Measurements from ENCODE around the gene KCNAB1. TPM values are rescaled to one million over a fixed set of nuclear protein-coding genes. Genes with fewer than 3 reads are reported as not detected.

KCNAB1 gene
- total RNA-seq, 1 experiment from 2014 or later, result not detected

DNA sequence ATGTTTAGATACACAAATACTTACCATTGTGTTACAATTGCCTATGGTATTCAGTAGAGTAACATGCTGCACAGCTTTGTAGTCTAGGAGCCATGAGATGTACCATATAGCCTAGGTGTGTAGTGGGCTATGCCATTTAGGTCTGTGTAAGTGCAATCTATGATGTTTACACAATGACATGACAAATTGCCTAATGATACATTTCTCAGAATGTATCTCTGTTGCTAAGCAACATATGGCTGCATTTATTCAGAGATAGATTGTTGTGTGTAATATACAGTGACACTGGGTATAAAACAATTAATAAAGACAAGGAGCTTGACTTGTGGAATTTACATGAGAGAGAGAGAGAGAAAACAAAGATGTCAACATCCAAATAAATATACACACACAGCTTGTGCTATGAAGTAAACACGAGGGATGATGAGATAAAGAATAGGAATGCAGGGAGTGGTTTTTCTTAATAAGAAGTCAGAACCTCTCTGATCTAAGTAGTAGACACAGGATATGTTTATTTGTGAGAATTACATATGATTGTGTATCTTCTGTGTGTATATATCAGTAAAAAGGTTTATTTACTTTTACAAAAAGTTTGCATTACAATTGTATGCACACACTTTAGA, 110.0 kb downstream of the KCNAB1 start:
- H2AFZ ChIP-seq (ENCODE audit: low read depth, low read length, poor library complexity, severe bottlenecking), result no peak overlapping the region
- CTCF ChIA-PET, result no interaction called here
- no peaks in the 10 kb centered on the region for H3K9me2 ChIP-seq (ENCODE audit: insufficient read depth)
- H3K9ac ChIP-seq (ENCODE audit: low read length), result no peak overlapping the region
- RAD21 ChIA-PET (ENCODE audit: low non-redundant PET in 1 of 2, low total read pairs in 2 of 2, uncharacterized antibody in 2 of 2, unreplicated experiment in 2 of 2), result no interaction called here
- H3K4me1 ChIP-seq (ENCODE audit: control insufficient read depth in 1 of 2, insufficient read depth in 2 of 2, low read length in 2 of 2), result no peaks in the 10 kb centered on the region
- no peaks in the 10 kb centered on the region for H3K9me3 ChIP-seq (ENCODE audit: control insufficient read depth in 1 of 2, insufficient read depth in 1 of 2, low read depth in 1 of 2, low read length in 2 of 2)
- H3K4me3 ChIP-seq (replicated peaks in 1 of 2; ENCODE audit: low read depth in 1 of 2, low read length in 2 of 2), result no peak overlapping the region
- H3K27me3 ChIP-seq (ENCODE audit: insufficient read depth, low read length), result no peaks in the 10 kb centered on the region
- H3K27ac ChIP-seq (ENCODE audit: low read depth, low read length), result no peak overlapping the region
- H4K20me1 ChIP-seq (ENCODE audit: insufficient read depth), result no peaks in the 10 kb centered on the region
- no peaks in the 10 kb centered on the region for H3K79me2 ChIP-seq (ENCODE audit: insufficient read depth, low read length)
- BruUV-seq (replicated peaks), result no TSS peak
- no peak overlapping the region for H3K4me2 ChIP-seq (ENCODE audit: low read length)
- ATAC-seq, result no peak
- TF ChIP-seq, protein P1, sequence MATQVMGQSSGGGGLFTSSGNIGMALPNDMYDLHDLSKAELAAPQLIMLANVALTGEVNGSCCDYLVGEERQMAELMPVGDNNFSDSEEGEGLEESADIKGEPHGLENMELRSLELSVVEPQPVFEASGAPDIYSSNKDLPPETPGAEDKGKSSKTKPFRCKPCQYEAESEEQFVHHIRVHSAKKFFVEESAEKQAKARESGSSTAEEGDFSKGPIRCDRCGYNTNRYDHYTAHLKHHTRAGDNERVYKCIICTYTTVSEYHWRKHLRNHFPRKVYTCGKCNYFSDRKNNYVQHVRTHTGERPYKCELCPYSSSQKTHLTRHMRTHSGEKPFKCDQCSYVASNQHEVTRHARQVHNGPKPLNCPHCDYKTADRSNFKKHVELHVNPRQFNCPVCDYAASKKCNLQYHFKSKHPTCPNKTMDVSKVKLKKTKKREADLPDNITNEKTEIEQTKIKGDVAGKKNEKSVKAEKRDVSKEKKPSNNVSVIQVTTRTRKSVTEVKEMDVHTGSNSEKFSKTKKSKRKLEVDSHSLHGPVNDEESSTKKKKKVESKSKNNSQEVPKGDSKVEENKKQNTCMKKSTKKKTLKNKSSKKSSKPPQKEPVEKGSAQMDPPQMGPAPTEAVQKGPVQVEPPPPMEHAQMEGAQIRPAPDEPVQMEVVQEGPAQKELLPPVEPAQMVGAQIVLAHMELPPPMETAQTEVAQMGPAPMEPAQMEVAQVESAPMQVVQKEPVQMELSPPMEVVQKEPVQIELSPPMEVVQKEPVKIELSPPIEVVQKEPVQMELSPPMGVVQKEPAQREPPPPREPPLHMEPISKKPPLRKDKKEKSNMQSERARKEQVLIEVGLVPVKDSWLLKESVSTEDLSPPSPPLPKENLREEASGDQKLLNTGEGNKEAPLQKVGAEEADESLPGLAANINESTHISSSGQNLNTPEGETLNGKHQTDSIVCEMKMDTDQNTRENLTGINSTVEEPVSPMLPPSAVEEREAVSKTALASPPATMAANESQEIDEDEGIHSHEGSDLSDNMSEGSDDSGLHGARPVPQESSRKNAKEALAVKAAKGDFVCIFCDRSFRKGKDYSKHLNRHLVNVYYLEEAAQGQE (IDR thresholded peaks at IDR 0.05; ENCODE audit: low read depth), result no peak
- TF ChIP-seq, protein P2, sequence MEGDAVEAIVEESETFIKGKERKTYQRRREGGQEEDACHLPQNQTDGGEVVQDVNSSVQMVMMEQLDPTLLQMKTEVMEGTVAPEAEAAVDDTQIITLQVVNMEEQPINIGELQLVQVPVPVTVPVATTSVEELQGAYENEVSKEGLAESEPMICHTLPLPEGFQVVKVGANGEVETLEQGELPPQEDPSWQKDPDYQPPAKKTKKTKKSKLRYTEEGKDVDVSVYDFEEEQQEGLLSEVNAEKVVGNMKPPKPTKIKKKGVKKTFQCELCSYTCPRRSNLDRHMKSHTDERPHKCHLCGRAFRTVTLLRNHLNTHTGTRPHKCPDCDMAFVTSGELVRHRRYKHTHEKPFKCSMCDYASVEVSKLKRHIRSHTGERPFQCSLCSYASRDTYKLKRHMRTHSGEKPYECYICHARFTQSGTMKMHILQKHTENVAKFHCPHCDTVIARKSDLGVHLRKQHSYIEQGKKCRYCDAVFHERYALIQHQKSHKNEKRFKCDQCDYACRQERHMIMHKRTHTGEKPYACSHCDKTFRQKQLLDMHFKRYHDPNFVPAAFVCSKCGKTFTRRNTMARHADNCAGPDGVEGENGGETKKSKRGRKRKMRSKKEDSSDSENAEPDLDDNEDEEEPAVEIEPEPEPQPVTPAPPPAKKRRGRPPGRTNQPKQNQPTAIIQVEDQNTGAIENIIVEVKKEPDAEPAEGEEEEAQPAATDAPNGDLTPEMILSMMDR (IDR thresholded peaks at IDR 0.05 in 2 of 3, conservative IDR thresholded peaks at IDR 0.05 in 1 of 3; ENCODE audit: borderline replicate concordance in 1 of 3, insufficient read depth in 1 of 3, low read depth in 2 of 3, low read length in 2 of 3), result no peak
- TF ChIP-seq POLR2AphosphoS5 (IDR thresholded peaks at IDR 0.05; ENCODE audit: low read depth, low read length), result no peak
- no peak for TF ChIP-seq ZFX (IDR thresholded peaks at IDR 0.05)
- TF ChIP-seq, protein P3, sequence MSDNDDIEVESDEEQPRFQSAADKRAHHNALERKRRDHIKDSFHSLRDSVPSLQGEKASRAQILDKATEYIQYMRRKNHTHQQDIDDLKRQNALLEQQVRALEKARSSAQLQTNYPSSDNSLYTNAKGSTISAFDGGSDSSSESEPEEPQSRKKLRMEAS (IDR thresholded peaks at IDR 0.05), result no peak
- no peak for TF ChIP-seq JUND (IDR thresholded peaks at IDR 0.05)
- TF ChIP-seq, protein P4, sequence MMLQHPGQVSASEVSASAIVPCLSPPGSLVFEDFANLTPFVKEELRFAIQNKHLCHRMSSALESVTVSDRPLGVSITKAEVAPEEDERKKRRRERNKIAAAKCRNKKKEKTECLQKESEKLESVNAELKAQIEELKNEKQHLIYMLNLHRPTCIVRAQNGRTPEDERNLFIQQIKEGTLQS (IDR thresholded peaks at IDR 0.05), result no peak
- TF ChIP-seq SRF (IDR thresholded peaks at IDR 0.05; ENCODE audit: low read depth), result no peak
- TF ChIP-seq EZH2 (IDR thresholded peaks at IDR 0.05), result no peak
- TF ChIP-seq RAD21 (IDR thresholded peaks at IDR 0.05; ENCODE audit: low read depth), result no peak
- no peak for TF ChIP-seq SIN3A (IDR thresholded peaks at IDR 0.05; ENCODE audit: low read depth)
- TF ChIP-seq ELF1 (IDR thresholded peaks at IDR 0.05; ENCODE audit: borderline replicate concordance, low read depth), result no peak
- no peak for TF ChIP-seq ZNF274 (IDR thresholded peaks at IDR 0.05; ENCODE audit: low read depth, low read length)
- TF ChIP-seq CBX3 (IDR thresholded peaks at IDR 0.05; ENCODE audit: low read depth), result no peak
- TF ChIP-seq YY1 (IDR thresholded peaks at IDR 0.05; ENCODE audit: extremely low read depth, insufficient replicate concordance, low read depth, low read length), result no peak
- no peak for TF ChIP-seq FOSL1 (IDR thresholded peaks at IDR 0.05; ENCODE audit: low read depth)
- no peak for TF ChIP-seq POLR2A (IDR thresholded peaks at IDR 0.05; ENCODE audit: borderline replicate concordance, extremely low read depth, insufficient read depth, insufficient read length)
- no peak for TF ChIP-seq TCF7L2 (IDR thresholded peaks at IDR 0.05; ENCODE audit: borderline replicate concordance, extremely low read depth, insufficient read depth, insufficient read length)
- no peak for TF ChIP-seq EZH2phosphoT487 (IDR thresholded peaks at IDR 0.05; ENCODE audit: borderline replicate concordance)
- POLR2A ChIA-PET, result no interaction called here
- intact Hi-C loops (cut with micrococcal nuclease), result no loop called here
- no peak for DNase-seq (ENCODE audit: low read depth, low spot score)
- H3K36me3 ChIP-seq (ENCODE audit: control insufficient read depth in 1 of 2, insufficient read depth in 2 of 2, low read length in 2 of 2), result no peaks in the 10 kb centered on the region

Data from HCT116 (cell line).